Measurements from ENCODE around the gene MS4A6E.

DNA sequence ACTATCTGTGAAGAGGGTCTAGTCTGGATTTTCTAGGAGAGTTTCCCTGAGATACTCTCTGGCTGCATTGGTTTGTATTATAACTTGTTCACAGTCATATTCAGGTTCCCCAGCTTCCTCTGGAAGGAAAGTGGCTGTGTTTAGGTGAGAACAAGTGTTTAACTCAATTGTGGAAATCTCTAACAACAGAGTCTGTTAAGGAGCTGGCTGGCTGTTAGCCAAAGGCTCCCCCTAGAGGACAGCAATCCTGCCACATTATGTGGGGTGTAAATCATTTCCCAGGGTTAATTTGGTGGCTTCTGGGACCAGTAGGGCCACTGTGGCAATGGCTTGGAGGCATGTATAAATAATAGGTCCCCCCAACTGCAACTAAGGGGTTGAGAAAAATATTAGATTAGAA lies 18.4 kb downstream of the MS4A6E start:
- TF ChIP-seq, protein P1, sequence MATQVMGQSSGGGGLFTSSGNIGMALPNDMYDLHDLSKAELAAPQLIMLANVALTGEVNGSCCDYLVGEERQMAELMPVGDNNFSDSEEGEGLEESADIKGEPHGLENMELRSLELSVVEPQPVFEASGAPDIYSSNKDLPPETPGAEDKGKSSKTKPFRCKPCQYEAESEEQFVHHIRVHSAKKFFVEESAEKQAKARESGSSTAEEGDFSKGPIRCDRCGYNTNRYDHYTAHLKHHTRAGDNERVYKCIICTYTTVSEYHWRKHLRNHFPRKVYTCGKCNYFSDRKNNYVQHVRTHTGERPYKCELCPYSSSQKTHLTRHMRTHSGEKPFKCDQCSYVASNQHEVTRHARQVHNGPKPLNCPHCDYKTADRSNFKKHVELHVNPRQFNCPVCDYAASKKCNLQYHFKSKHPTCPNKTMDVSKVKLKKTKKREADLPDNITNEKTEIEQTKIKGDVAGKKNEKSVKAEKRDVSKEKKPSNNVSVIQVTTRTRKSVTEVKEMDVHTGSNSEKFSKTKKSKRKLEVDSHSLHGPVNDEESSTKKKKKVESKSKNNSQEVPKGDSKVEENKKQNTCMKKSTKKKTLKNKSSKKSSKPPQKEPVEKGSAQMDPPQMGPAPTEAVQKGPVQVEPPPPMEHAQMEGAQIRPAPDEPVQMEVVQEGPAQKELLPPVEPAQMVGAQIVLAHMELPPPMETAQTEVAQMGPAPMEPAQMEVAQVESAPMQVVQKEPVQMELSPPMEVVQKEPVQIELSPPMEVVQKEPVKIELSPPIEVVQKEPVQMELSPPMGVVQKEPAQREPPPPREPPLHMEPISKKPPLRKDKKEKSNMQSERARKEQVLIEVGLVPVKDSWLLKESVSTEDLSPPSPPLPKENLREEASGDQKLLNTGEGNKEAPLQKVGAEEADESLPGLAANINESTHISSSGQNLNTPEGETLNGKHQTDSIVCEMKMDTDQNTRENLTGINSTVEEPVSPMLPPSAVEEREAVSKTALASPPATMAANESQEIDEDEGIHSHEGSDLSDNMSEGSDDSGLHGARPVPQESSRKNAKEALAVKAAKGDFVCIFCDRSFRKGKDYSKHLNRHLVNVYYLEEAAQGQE (IDR thresholded peaks at IDR 0.05; ENCODE audit: low read depth) = no peak
- TF ChIP-seq CEBPB (IDR thresholded peaks at IDR 0.05) (no peak), NFIC (IDR thresholded peaks at IDR 0.05) (peak; percentile 56; the same call in 1 of the 2 replicates), TCF12 (IDR thresholded peaks at IDR 0.05; ENCODE audit: low read depth) (no peak), FOXM1 (IDR thresholded peaks at IDR 0.05; ENCODE audit: borderline replicate concordance, low read depth) (no peak), TEAD4 (IDR thresholded peaks at IDR 0.05) (no peak), YY1 (IDR thresholded peaks at IDR 0.05; ENCODE audit: low read depth) (no peak), EP300 (IDR thresholded peaks at IDR 0.05; ENCODE audit: borderline replicate concordance) (no peak)

All from Ishikawa (cell line).